Lung (tissue), 12 donors: Measurements from ENCODE around the gene C1orf53. TPM values are rescaled to one million over a fixed set of nuclear protein-coding genes. Genes with fewer than 3 reads are reported as not detected.

Experiments used
- ATAC-seq: fragments of 200-7000 bp; cut with Tn5 transposase; one replicate; pipeline ENCODE4 v1.9.1; 2020; ENCODE audit warnings: moderate number of reproducible peaks; ENCODE audit not compliant: insufficient read depth, low FRiP score
- DNase-seq, 3 donors: peaks; one replicate each; pipeline ENCODE4 v3.0.0-alpha.2; 2013 to 2017
- H3K27ac ChIP-seq, 2 donors: one replicate each; pipeline ENCODE4 v1.5.1; 2013; ENCODE audit warnings: mild to moderate bottlenecking in 2 of 2, moderate library complexity in 2 of 2, control low read depth in 1 of 2, inconsistent platforms in 1 of 2, low read depth in 1 of 2, low read length in 1 of 2
- H3K27me3 ChIP-seq, 3 donors: one replicate each; pipeline ENCODE4 v1.5.1; 2013; ENCODE audit warnings: low read length in 2 of 3; ENCODE audit not compliant: control insufficient read depth in 3 of 3, insufficient read depth in 3 of 3
- H3K36me3 ChIP-seq, 4 donors: one replicate each; pipeline ENCODE4 v1.5.1; 2013; ENCODE audit warnings: low read length in 4 of 4, mild to moderate bottlenecking in 1 of 4, moderate library complexity in 1 of 4; ENCODE audit not compliant: control insufficient read depth in 4 of 4, insufficient read depth in 4 of 4
- H3K4me1 ChIP-seq, 5 donors: one replicate each; pipeline ENCODE4 v1.5.1; 2013; ENCODE audit warnings: low read length in 5 of 5, mild to moderate bottlenecking in 2 of 5, moderate library complexity in 1 of 5; ENCODE audit not compliant: control insufficient read depth in 5 of 5, insufficient read depth in 5 of 5
- H3K4me3 ChIP-seq: one replicate; pipeline ENCODE4 v1.5.1; 2013; ENCODE audit warnings: mild to moderate bottlenecking, control low read depth, moderate library complexity
- H3K9ac ChIP-seq, 2 donors: one replicate each; pipeline ENCODE4 v1.5.1; 2013; ENCODE audit warnings: low read length in 2 of 2, control low read depth in 1 of 2; ENCODE audit not compliant: insufficient read depth in 1 of 2
- H3K9me3 ChIP-seq, 4 donors: one replicate each; pipeline ENCODE4 v1.5.1; 2013; ENCODE audit warnings: low read length in 3 of 4, mild to moderate bottlenecking in 1 of 4, moderate library complexity in 1 of 4; ENCODE audit not compliant: control insufficient read depth in 4 of 4, insufficient read depth in 3 of 4
- CTCF ChIP-seq: IDR thresholded peaks from 2 replicates; pipeline ENCODE4 v1.5.1; 2012; ENCODE audit warnings: mild to moderate bottlenecking; ENCODE audit errors: control extremely low read depth, extremely low read depth
- WGBS, 2 donors: extraction: QIAGEN DNeasy Blood & Tissue Kit; methylation state at CpG; one replicate each; pipeline ENCODE4 v1.1.7; 2013; 5-methylcytosine and 5-hydroxymethylcytosine counted together
- polyA plus RNA-seq, 2 donors: library from polyadenylated mRNA; stranded (reverse); fragments of 200-250 nt; gene quantifications; one replicate each; pipeline ENCODE4 v1.2.1, GENCODE V29; 2013
- total RNA-seq, 2 donors: library from RNA; depleted of rRNA in 1 of 2; stranded (reverse); fragments of >200 nt in 1 of 2; gene quantifications; one replicate each; pipeline ENCODE4 v1.2.1, GENCODE V29; 2014 to 2021
- donor health status: control.
- donor health status: control.
- donor health status: Bipolar disorder and iron deficiency.
- donor health status: healthy.
- donor health status: DM: yes; HTN: yes; CAD: no.

Gene C1orf53
- total and polyA plus RNA-seq, 4 donors: 3.6 to 23.7 (median 7.4) TPM

DNA sequence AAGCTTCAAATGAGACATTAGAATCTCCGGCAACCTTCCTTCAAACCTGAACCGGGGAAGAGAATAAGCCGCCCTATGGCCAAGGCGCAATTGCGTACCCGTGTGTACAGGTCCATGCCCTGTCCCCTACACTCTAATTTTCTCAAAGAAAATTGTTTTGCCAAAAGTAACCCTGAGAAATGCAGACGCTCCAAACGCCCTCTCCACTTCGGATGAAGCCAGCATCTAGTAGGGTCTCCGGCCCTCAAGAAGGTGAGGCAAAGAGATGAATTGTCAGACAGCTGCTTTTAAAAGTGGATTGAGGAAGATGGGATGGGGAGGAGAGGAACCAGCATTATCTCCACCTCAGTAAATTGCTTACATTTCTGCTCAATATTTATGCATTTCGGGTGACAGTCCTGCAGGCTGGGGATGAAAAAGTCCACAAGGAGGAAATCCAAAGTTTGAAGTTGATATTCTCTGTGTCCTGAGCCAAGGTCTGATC, 14.1 kb downstream of the C1orf53 start:
- Histone ChIP-seq H3K9ac (no peak overlapping the region), H3K4me1 (peaks cover 0 to 67% (median 18%) of the 10 kb centered on the region in 5 donors)

DNA sequence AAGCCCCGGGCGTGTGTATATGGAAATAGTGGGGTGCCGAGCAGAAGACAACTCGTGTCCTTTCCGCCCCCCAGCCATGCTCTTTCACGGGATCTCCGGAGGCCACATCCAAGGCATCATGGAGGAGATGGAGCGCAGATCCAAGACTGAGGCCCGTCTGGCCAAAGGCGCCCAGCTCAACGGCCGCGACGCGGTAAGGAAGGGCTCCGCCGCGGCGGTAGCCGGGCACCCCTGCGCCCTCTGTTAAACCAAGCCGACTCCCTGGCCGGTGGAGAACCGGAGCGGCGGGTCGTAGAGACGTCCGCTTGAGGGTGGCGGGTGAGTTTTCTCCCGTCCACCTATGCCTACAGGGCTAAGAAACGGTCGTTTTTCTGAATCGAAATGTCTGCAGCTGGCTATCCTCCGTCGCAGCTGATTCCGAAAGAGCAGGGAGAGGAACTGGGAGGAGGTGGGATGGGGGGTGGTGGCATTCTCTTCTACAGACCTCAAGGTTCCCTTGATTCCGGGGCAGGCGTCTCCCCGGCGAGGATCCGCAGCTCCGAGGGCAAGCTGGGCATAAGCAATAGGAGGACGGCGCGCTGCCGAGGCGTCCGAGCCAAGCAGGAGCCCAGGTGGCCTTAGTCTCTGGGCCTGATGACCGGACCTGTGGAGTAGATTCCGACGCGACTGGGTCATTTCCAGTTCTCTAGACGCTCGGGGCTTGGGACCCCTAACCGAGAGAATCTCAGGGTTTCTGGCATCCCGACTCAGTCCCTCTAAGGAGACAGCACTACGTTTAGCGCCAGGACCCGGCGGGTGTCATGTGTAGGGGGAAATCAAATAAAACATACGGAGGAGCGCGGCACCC, 15.6 kb downstream of the C1orf53 start:
- no peak overlapping the region for H3K9ac ChIP-seq
- H3K27ac ChIP-seq: peak overlapping the region in 1 of 2 donors; percentile 4
- 2 to 4% methylated on average over 64 of the region's 64 CpGs for WGBS, 2 donors
- no peak for TF ChIP-seq CTCF
- peaks cover 0 to 10% (median 0%) of the 10 kb centered on the region in 4 donors for H3K9me3 ChIP-seq
- DNase-seq (peak in 1 of 3 donors; percentile 61), ATAC-seq (peak; percentile 23)
- H3K27me3 ChIP-seq: peaks cover 0 to 99% (median 94%) of the 10 kb centered on the region in 3 donors
- H3K4me3 ChIP-seq: peak overlapping the region; percentile 19
- H3K36me3 ChIP-seq: no peaks in the 10 kb centered on the region
- H3K4me1 ChIP-seq: peaks cover 0 to 54% (median 10%) of the 10 kb centered on the region in 5 donors

More for the DNA sequence above, 14.1 kb downstream of the C1orf53 start:
- no peak for TF ChIP-seq CTCF
- Histone ChIP-seq H3K4me3 (no peak overlapping the region), H3K9me3 (peaks cover 0 to 10% (median 0%) of the 10 kb centered on the region in 4 donors), H3K27ac (no peak overlapping the region), H3K27me3 (peaks cover 0 to 99% (median 98%) of the 10 kb centered on the region in 3 donors), H3K36me3 (no peaks in the 10 kb centered on the region)
- WGBS, 2 donors: 10 to 13% methylated on average over 11 of the region's 11 CpGs
- ATAC-seq (no peak), DNase-seq (peak in 1 of 3 donors; percentile 46)

- Histone ChIP-seq H3K4me1 (peaks cover 0 to 49% (median 10%) of the 10 kb centered on the region in 5 donors), H3K9ac (no peak overlapping the region), H3K36me3 (no peaks in the 10 kb centered on the region), H3K4me3 (no peak overlapping the region), H3K27ac (no peak overlapping the region), H3K27me3 (peaks cover 0 to 91% (median 89%) of the 10 kb centered on the region in 3 donors), H3K9me3 (peaks cover 0 to 10% (median 0%) of the 10 kb centered on the region in 4 donors)
- TF ChIP-seq CTCF: no peak
- DNase-seq (peak in 1 of 3 donors; percentile 52), ATAC-seq (no peak)
- WGBS, 2 donors: 8 to 13% methylated on average over 16 of the region's 16 CpGs
Observed at GRCh38 chr1:197918807-197919345, 16.4 kb downstream of the C1orf53 start.
